ENCODE data around the gene TNFRSF1A.

DNA sequence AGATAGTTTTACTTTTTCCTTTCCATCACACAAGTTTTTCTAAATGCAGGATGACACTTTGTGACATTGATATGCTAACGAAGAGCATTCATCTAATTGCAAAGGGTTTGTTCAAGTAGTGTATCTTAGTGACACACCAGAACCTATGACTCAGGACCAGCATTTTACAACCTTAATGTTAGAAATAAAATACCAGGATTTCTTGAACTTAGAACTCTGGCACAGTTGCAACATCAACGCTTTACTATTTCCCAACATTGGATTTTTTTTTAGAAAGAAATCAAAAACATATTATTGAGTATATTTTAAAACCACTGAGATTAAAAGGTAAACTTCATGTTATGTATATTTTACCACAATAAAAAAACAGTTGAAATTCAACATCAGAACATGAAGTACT, 49.3 kb downstream of the TNFRSF1A start:
- TF ChIP-seq, protein P1, sequence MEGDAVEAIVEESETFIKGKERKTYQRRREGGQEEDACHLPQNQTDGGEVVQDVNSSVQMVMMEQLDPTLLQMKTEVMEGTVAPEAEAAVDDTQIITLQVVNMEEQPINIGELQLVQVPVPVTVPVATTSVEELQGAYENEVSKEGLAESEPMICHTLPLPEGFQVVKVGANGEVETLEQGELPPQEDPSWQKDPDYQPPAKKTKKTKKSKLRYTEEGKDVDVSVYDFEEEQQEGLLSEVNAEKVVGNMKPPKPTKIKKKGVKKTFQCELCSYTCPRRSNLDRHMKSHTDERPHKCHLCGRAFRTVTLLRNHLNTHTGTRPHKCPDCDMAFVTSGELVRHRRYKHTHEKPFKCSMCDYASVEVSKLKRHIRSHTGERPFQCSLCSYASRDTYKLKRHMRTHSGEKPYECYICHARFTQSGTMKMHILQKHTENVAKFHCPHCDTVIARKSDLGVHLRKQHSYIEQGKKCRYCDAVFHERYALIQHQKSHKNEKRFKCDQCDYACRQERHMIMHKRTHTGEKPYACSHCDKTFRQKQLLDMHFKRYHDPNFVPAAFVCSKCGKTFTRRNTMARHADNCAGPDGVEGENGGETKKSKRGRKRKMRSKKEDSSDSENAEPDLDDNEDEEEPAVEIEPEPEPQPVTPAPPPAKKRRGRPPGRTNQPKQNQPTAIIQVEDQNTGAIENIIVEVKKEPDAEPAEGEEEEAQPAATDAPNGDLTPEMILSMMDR (optimal IDR thresholded peaks at IDR 0.05 in 1 of 3, IDR thresholded peaks at IDR 0.05 in 1 of 3, conservative IDR thresholded peaks at IDR 0.05 in 1 of 3; ENCODE audit: extremely low read depth in 1 of 3, insufficient read depth in 2 of 3, low read length in 3 of 3) = no peak
- TF ChIP-seq EZH2 (IDR thresholded peaks at IDR 0.05; ENCODE audit: low read length) = no peak

All from keratinocyte (primary cell).